ENCODE data around the gene SH3RF3. TPM values are rescaled to one million over a fixed set of nuclear protein-coding genes. Genes with fewer than 3 reads are reported as not detected.

Gene SH3RF3
- total RNA-seq, 1 experiment from 2014 or later = 0.87 TPM

GRCh38 chr2:109180786-109181185 lies 51.8 kb downstream of the SH3RF3 start:
- DNase-seq (ENCODE audit: low spot score) = no peak

- no peak for DNase-seq (ENCODE audit: low spot score)
These were observed 53.4 kb downstream of the SH3RF3 start for GRCh38 chr2:109182426-109182825.

- no peak for DNase-seq (ENCODE audit: low spot score)
These were observed 54.9 kb downstream of the SH3RF3 start for GRCh38 chr2:109183871-109184270.

- DNase-seq (ENCODE audit: low spot score) = no peak
These were observed 55.4 kb downstream of the SH3RF3 start for GRCh38 chr2:109184368-109184767.

DNA sequence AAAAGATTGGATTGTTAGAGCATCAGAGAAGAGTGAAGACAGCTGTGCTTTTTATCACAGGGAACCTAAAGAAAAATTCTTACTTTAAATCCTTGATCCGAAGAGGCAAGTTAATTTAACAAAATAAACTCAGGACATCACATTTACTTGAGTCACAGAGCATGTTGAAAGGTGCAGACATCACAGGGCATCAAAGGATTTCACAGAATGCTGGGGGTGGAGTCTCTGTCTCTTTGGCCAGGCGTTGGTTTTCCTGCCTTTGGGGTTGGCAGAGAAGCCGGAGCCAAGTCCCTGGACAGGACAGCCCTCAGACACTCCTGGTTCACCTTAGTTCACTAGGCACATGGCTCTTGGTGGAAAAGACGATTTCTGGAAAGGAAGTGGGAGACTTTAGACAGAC lies 56.3 kb downstream of the SH3RF3 start:
- peak; percentile 43 for DNase-seq (ENCODE audit: low spot score)

- DNase-seq (ENCODE audit: low spot score) = no peak
These were observed 57.0 kb downstream of the SH3RF3 start for GRCh38 chr2:109185821-109186570.

GRCh38 chr2:109186656-109187250 lies 57.7 kb downstream of the SH3RF3 start:
- no peak for DNase-seq (ENCODE audit: low spot score)

DNA sequence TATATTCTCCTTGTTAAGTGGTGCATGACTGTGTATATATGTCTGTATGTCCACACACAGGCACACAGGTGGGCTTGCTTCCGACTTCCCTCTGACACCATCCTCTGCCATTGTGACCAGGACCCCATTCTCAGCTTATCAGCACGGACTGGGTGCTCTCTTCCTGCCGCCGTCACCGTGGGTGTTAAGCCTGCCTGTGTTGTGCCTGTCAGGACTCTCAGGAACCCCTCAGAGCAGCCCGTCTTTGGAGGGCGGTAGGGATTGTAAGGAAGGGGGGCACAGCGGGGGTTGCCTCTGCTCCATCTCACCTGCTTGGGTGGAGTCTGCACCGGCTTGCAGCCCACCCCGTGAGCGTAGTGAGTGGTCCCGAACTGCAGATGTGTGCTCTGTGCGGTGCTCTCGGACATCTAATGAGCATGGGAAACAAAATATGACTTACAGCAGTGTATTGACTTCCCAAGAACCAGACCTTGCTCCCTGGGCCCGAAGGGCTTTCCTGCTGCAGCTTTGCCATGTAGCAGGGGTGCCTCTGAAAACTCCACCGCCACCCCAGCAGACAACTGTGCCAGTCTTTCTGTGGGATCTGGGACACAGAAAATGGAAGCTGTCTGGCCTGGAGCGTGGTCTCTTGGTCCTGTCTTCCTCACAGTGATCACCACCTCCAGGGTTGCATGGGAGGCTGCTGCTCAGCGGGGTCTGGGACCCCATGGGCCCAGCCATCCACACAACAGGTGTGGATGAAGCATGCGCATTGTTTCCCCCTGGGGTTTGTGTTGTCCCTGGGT lies 58.9 kb downstream of the SH3RF3 start:
- DNase-seq (ENCODE audit: low spot score) = no peak

DNA sequence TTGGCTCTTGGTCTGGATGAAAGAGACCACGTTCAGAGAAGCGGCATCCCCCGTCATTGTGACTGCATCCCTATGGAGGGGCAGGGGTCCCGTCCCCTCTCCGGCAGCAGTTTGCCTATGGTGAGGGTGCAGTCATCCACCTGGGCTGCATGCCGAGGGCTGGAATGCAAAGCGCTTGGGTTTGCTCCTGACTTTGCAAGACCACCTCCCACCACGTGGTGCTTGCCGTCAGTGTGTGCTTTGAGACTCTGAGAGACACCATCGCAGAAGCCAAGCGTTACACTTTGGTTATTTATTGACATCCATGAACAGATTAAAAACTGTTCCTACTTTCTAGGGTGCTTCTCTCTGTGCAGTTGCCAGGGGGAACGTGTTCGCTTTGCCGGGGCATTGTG lies 59.5 kb downstream of the SH3RF3 start:
- DNase-seq (ENCODE audit: low spot score) = no peak

DNA sequence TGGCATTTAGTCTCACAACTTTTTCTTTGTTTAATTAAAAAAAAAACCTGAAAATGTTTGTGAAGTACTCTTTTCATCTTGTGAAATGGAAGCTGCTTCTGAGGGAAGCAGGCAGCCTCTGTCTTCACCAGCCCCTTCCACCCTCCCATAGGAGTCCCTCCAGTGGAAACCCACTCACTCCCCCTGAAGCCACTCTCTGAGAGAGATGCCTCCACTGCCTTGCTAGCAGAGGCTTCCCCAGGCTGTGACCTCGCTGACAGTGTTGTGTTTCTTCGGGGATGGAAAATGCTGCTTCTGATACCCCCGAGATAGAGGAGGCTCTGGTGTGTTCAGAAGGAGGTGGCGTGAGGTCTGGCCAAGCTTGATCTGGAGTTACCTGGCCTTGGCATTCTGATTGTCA lies 59.9 kb downstream of the SH3RF3 start:
- no peak for DNase-seq (ENCODE audit: low spot score)

DNA sequence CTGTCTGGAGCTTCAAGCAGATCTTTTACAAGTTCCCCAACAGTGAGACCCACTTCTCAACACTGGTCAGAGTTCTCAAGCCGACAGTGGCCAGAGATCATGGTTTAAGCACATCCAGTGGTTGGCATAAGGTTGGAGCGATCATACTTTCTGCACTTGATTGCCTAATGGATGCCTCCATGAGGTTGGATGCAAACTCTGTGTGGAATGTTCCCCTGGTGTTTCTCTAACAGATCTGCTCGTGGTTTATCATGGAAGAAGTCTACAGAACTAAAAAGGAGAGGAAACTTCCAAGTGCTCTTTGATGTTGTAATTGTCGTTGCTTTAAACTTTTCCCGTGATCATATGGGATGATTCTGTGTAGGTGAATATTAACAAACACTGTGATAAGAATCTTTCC lies 60.7 kb downstream of the SH3RF3 start:
- no peak for DNase-seq (ENCODE audit: low spot score)

GRCh38 chr2:109193807-109194619 lies 65.0 kb downstream of the SH3RF3 start:
- DNase-seq (ENCODE audit: low spot score) = no peak

- no peak for DNase-seq (ENCODE audit: low spot score)
These were observed 65.6 kb downstream of the SH3RF3 start for GRCh38 chr2:109194620-109194937.

- no peak for DNase-seq (ENCODE audit: low spot score)
These were observed 66.4 kb downstream of the SH3RF3 start for GRCh38 chr2:109195193-109196045.

- DNase-seq (ENCODE audit: low spot score) = no peak
These were observed 67.3 kb downstream of the SH3RF3 start for GRCh38 chr2:109196081-109196875.

DNA sequence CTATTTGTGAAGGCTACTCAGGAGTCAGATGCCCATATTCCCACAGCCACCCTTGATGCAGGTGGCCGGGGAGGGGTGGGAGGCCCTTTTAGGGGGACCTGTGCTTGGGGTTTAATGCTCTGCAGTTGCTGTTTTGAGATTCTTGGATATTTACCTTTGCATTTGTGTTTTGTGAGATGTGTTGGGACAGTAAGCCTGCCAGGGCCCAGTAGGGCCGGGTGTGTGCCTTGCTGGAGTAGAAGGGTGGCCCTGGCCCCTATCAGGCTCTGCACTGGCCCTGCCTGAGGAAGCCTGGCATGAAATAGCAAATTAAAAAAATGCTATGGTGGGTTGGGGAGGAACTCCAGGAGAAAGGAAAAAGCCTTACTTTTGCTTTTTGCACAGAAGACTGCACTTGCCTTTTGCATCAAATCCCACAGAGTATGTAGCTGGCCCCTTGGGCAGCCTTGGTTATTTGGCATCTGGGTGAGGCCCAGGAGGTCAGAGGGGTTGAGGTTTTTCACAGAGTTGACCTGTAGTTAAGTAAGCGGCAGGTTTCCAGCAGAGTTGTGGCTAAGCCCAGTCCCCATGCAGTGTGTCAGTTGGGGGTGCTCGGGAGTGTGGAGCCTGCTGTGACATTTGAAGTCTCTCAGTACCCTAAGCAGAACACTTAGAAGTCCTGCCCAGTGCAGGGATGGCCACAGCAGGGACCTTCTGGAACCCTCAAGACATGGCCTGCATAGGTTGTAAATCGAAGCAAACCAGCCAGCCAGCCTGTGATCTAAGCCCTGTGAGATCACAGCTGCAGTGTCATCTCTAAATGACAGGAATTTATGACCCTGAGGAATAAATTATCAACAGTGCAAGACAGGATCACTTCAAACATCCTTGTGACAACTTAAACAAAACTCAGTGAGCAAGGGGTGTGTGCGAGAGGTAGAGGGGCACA lies 68.8 kb downstream of the SH3RF3 start:
- no peak for DNase-seq (ENCODE audit: low spot score)

- no peak for DNase-seq (ENCODE audit: low spot score)
These were observed 70.8 kb downstream of the SH3RF3 start for GRCh38 chr2:109199790-109200189.

GRCh38 chr2:109200616-109201464 lies 71.8 kb downstream of the SH3RF3 start:
- no peak for DNase-seq (ENCODE audit: low spot score)
